GM19455 (cell line): ENCODE data around the gene STARD5.

Experiments
- ATAC-seq: cut with Tn5 transposase; IDR thresholded peaks from one replicate; pipeline ENCODE4 v1.9.1; 2021; ENCODE audit not compliant: unreplicated experiment

The STARD5 gene

DNA sequence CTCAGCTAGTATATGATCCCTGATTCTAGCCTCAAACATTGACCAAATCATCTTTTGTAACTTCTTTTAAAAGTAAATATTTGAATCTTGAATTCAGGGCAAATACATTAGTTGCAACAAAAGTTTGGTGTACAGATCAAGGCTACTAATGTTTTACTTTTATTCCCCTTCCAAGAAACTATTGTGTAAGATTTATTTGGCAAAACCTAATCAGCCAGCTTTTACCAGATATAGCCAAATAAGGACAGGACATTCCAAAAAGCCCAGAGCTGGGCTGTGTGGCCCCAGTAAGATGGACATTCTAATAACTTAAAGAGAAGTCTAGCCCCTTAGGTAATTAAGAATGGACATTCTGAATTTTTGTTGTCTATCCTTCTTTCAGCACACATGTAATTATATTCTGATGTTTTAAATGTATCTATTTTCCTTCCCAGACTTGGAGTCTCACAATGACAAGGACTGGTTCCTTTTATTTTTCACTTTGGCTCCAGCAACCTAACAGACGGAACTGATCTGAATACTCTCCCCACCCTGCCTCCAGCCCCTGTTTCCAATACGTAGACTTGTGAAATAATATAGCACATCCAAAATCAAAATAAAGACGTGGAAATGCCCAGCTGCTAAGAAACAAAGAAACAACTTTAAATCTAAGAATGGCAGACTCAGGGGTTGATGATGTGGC lies 48.1 kb downstream of the STARD5 start:
- no peak for ATAC-seq

DNA sequence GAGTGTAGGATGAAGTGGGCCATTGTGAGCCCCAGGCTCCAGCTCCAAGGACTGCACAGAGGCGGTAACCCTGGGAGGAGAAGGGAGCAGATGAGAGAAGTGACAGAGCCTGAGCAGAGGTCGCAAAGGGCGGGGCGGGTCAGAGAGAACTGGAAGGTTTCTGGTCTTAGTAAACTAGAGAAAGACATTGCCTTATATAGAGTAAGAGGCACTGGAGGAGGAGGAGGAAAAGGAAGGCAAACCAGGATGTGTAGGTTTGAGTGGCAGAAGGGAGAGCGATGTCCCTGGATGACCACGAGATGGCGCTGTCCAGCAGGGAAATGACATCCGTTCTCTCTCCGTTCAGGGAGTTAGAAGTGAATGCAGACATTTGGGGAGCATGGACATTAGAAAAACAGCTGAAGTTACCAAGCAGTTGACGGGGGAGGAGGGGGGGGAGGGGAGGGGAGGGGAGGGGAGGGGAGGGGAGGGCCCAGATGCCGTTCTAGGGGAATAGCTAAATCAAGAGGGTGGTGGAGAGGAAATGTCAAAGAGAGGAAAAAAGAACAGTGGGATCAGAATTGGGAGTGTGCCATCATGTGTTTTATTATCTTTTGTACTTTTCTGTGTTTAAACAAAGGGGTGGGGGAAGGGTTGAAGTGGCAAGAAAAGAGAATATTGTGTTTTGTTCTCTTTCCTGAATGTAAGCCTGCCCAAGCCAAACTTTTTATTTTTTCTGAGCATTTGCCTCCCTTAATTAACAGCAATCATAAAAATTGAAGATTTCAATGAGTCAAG lies 48.8 kb downstream of the STARD5 start:
- peak; percentile 90 for ATAC-seq

GRCh38 chr15:81274255-81274654 lies 49.7 kb downstream of the STARD5 start:
- ATAC-seq = no peak

GRCh38 chr15:81273855-81274254 lies 50.1 kb downstream of the STARD5 start:
- ATAC-seq = no peak

- no peak for ATAC-seq
Observed at GRCh38 chr15:81273200-81273599, 50.7 kb downstream of the STARD5 start.

GRCh38 chr15:81271761-81272644 lies 51.9 kb downstream of the STARD5 start:
- ATAC-seq = no peak

DNA sequence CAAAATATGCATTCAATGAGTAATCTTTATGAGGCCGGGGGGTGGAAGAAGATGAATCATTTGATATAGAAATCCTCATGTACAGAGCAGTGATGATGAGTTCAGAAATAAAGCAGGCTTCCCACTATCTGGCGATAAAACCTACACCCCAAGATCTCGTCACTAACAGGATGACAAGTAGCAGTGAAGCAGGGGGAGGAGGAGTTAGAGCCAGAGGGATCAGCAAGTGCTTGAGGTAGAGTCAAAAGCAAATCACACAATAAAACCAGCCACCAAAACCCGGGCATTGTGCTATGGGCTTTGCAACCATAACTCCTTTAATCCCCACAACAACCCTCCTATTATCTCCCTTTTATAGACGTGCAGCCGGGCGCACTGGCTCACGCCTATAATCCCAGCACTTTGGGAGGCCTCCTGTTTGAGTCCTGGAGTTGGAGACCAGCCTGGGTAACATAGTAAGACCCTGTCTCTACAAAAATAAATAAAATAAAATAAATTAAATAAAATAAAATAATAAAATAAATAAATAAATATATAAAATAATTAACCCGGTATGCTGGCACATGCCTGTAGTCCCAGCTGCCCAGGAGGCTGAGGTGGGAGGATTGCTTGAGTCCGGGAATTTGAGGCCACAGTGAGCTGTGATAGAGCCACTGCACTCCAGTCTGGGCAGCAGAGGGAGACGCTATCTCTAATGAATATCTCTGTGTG lies 53.0 kb downstream of the STARD5 start:
- no peak for ATAC-seq

- ATAC-seq = no peak
Observed at GRCh38 chr15:81270188-81270587, 53.8 kb downstream of the STARD5 start.

DNA sequence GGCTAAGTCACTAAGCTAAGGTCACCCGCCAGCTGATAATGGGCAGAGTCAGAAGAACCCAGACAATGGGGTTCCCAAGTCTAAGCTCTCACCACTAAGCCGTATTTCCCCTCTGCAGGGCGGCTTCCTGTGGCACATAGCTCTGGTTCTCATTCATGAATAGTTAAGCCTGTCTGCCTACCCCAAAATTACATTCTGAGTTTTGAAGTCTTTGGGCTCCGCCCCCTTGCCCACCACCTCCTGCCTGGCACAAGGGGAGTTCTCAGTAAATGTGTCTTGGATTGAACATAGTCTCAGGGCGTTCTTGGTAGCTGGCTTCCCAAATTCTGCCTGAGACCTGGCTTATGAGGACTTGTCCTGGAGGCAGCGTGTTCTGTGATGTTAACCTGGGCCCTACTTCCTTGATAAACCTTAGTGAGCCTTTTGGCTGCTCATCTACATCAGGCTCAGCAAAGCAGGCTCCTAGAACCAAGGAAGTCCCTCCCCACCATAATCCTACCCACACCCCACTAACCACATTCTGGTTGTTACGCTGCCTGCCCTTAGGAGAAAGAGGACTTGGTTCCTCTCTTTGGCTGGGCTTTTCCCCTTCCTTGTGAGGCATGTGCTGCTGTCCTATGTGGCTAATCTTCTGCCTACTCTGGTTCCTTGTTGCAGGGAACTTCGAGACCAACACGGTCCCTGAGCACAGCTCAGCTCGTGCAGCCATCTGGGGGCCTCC lies 54.9 kb downstream of the STARD5 start:
- ATAC-seq = no peak

DNA sequence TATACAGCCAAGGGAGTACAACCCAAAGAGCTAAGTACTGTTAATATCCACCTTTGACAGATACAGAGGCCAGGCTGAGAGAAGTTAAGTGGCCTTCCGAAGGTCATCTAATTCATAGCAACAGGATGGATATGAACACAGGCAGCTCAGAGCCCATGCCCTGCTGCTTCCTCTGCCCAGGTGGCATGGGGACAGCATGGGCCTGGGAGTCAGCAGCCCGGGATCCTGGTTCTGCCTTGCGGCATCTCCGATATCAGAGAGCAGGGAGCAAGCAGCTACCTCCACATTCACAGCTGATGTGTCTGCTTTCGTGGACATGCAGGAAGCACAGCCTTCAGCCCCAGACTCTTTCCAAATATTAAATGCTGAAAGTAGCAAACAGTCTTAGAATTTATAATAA lies 55.6 kb downstream of the STARD5 start:
- no peak for ATAC-seq

DNA sequence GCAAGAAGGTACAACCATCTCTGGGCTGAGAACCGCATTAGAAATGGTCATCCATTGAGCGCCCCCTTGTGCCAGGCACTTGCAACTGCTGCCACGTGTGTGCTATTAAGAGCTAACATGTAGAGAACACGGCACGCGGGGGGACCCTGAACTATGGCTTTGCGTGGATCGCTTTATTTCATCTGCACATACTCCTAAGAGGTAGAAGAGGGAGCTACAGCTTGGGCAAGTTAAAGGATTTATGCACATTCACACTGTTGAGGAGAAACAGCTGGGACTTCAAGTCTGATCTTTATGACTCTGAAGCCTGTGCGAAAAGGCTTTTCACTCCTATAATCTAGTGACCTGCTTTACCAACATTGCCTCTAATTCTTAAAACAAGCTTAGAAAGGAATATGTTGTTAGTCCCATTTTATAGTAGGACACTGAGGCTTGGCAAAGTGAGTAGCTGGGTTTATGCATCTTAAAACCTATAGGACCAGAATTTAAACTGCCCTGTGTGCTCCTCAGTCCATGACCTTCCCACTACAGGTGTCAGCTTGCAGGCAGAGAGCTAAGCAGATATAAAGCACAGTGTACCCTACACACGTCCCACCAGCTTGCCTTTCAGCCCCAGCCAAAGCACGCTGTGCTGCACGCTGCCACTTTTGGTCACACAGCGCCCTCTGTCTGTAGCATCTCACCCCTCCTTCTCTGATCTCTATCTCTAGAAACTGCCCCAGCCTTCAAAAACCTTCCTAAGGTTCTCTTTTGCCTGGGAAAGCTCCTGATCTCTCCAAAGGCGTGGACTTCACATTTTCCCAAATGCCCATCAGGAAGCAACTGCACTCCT lies 57.8 kb downstream of the STARD5 start:
- peak; percentile 89 for ATAC-seq

GRCh38 chr15:81265256-81265943 lies 58.5 kb downstream of the STARD5 start:
- ATAC-seq = peak; percentile 11

DNA sequence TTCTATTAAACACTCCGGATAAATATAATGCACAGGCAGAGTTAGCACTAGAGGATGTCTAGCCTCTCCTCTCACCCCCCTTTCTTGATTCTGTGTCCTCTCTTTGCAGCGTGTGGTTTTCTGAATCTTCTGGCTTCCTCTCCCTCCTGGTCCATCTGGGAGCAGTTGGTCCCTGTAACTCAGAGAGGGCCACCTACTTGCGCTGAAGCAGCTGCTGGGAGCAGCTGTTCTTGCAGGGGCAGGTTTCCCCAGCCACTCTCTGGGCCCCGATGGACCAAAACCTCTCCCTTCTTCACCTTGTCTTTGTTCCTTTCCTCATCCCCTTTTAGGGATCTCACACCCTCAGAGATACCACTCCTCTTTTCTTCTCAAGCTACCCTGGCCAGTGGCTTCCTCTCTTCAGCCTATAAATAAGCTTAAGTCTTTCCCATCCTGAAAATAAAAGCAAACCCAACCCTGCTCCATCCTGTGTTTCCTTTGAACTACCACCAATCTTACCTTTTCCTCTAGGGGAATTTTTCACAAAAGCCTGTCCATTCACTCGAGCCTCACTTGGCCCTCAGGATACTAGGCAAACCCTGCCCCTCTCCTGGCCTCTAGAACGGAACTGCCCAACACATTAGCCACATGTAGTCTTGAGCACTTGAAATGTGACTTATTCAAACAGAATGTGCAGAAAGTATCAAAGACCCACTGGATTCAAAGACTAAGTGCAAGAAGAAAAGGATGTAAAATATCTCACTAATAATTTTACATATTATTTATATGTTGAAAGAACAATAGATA lies 59.7 kb downstream of the STARD5 start:
- no peak for ATAC-seq

- ATAC-seq = no peak
Observed at GRCh38 chr15:81263477-81263876, 60.5 kb downstream of the STARD5 start.

DNA sequence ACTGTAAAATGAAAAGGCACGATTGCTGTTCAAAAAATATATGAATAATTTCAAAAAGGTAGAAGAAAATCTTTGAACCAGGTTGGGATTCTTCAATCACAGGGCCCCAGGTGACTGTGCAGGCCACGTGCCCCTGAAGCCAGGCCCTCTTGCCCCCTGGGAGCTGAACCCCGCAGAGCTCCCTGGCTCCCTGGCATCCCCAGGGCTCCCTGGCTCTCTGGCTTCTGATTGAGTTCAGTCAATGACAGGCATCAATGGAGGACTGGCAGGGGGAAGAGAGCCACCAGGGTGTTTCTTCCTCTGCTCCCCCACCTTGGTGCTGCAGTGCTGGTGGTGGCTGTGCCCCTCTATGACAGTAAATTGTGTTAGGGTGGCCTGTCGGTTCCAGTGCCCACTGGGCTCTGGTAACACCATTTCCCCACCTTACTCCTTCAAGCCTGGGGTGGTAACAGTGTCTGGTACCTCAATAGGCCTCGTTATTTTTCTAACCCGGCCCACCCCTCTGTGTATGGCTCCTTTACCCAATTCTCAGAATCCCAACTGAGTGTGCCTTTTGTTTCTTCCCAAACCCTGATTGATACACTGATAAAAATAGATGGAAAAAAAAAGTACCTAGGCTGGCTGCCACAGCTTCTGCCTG lies 62.6 kb downstream of the STARD5 start:
- no peak for ATAC-seq

GRCh38 chr15:81259760-81260298 lies 64.1 kb downstream of the STARD5 start:
- ATAC-seq = no peak
